ENCODE results near the gene IL36B. TPM values are rescaled to one million over a fixed set of nuclear protein-coding genes. Genes with fewer than 3 reads are reported as not detected.

Gene IL36B
- total RNA-seq, 6 experiments from 2014 or later, result not detected

- intact Hi-C loops (cut with DNase I), result no loop called here
- WGBS (ENCODE audit: insufficient coverage, low coverage, low lambda C conversion rate, missing lambda C conversion rate), result 55% methylated on average over 2 of the region's 4 CpGs
- Histone ChIP-seq H3K27me3 (no peaks in the 10 kb centered on the region), H3K9me3 (no peaks in the 10 kb centered on the region), H3K27ac (no peak overlapping the region), H3K4me3 (no peak overlapping the region), H3K36me3 (no peaks in the 10 kb centered on the region), H3K4me1 (no peaks in the 10 kb centered on the region)
- ATAC-seq (no peak), DNase-seq (no peak)
- TF ChIP-seq POLR2A (IDR thresholded peaks at IDR 0.05), result no peak
- no peak for TF ChIP-seq CTCF (IDR thresholded peaks at IDR 0.05)
Measured at GRCh38 chr2:113060396-113060795, 7.7 kb upstream of the IL36B start.

- intact Hi-C loops (cut with DNase I), result no loop called here
- 81% methylated on average over 8 of the region's 15 CpGs for WGBS (ENCODE audit: insufficient coverage, low coverage, low lambda C conversion rate, missing lambda C conversion rate)
- Histone ChIP-seq H3K27ac (no peak within 1 kb of the TSS), H3K36me3 (no peaks in the 10 kb centered on the region), H3K9me3 (no peaks in the 10 kb centered on the region), H3K27me3 (no peaks in the 10 kb centered on the region), H3K4me1 (no peaks in the 10 kb centered on the region), H3K4me3 (no peak within 1 kb of the TSS)
- DNase-seq (no peak), ATAC-seq (peak in 1 of 4 donors; percentile 25)
- TF ChIP-seq CTCF (IDR thresholded peaks at IDR 0.05) (no peak), POLR2A (IDR thresholded peaks at IDR 0.05) (no peak)
Measured at GRCh38 chr2:113058998-113059960, 6.6 kb upstream of the IL36B start, which contains the start of gene IL36RN. IL36RN (plus strand) TSS chr2:113059198; CDS start chr2:113059439, 241 bp downstream.

GRCh38 chr2:113058411-113058994, 5.8 kb upstream of the IL36B start:
- no peak overlapping the region for H3K27ac ChIP-seq
- ATAC-seq (no peak), DNase-seq (no peak)
- no peak for TF ChIP-seq POLR2A (IDR thresholded peaks at IDR 0.05)
- TF ChIP-seq CTCF (IDR thresholded peaks at IDR 0.05), result no peak
- H3K4me1 ChIP-seq, result no peaks in the 10 kb centered on the region
- H3K36me3 ChIP-seq, result no peaks in the 10 kb centered on the region
- H3K27me3 ChIP-seq, result no peaks in the 10 kb centered on the region
- intact Hi-C loops (cut with DNase I), result no loop called here
- WGBS (ENCODE audit: insufficient coverage, low coverage, low lambda C conversion rate, missing lambda C conversion rate), result 45% methylated on average over 2 of the region's 2 CpGs
- H3K9me3 ChIP-seq, result no peaks in the 10 kb centered on the region
- H3K4me3 ChIP-seq, result no peak overlapping the region

- no peaks in the 10 kb centered on the region for H3K27me3 ChIP-seq
- TF ChIP-seq POLR2A (IDR thresholded peaks at IDR 0.05) (no peak), CTCF (IDR thresholded peaks at IDR 0.05) (no peak)
- WGBS (ENCODE audit: insufficient coverage, low coverage, low lambda C conversion rate, missing lambda C conversion rate), result 75% methylated on average over 1 of the region's 1 CpG
- DNase-seq (no peak), ATAC-seq (no peak)
- H3K9me3 ChIP-seq, result no peaks in the 10 kb centered on the region
- no peak overlapping the region for H3K4me3 ChIP-seq
- intact Hi-C loops (cut with DNase I), result no loop called here
- no peaks in the 10 kb centered on the region for H3K36me3 ChIP-seq
- no peaks in the 10 kb centered on the region for H3K4me1 ChIP-seq
- H3K27ac ChIP-seq, result no peak overlapping the region
Measured at GRCh38 chr2:113057117-113057516, 4.5 kb upstream of the IL36B start.
